Mucosa of stomach (tissue), 1 donor: ENCODE data around the gene CDKN1C.

Experiments
- H3K27me3 ChIP-seq: one replicate; pipeline ENCODE4 v1.7.0; 2013; ENCODE audit warnings: mild to moderate bottlenecking, low read length; ENCODE audit not compliant: control insufficient read depth, insufficient read depth
- H3K36me3 ChIP-seq: one replicate; pipeline ENCODE4 v1.7.0; 2013; ENCODE audit warnings: low read length; ENCODE audit not compliant: control insufficient read depth, insufficient read depth
- H3K4me1 ChIP-seq: one replicate; pipeline ENCODE4 v1.7.0; 2013; ENCODE audit warnings: mild to moderate bottlenecking, low read length; ENCODE audit not compliant: control insufficient read depth, insufficient read depth
- H3K4me3 ChIP-seq: one replicate; pipeline ENCODE4 v1.7.0; 2013; ENCODE audit warnings: low read length
- H3K9ac ChIP-seq: one replicate; pipeline ENCODE4 v1.7.0; 2013; ENCODE audit warnings: mild to moderate bottlenecking, low read length, moderate library complexity
- H3K9me3 ChIP-seq: one replicate; pipeline ENCODE4 v1.7.0; 2013; ENCODE audit warnings: mild to moderate bottlenecking, low read length, moderate library complexity; ENCODE audit not compliant: control insufficient read depth
- donor health status: Pancreatic carcinoma.

The CDKN1C gene

DNA sequence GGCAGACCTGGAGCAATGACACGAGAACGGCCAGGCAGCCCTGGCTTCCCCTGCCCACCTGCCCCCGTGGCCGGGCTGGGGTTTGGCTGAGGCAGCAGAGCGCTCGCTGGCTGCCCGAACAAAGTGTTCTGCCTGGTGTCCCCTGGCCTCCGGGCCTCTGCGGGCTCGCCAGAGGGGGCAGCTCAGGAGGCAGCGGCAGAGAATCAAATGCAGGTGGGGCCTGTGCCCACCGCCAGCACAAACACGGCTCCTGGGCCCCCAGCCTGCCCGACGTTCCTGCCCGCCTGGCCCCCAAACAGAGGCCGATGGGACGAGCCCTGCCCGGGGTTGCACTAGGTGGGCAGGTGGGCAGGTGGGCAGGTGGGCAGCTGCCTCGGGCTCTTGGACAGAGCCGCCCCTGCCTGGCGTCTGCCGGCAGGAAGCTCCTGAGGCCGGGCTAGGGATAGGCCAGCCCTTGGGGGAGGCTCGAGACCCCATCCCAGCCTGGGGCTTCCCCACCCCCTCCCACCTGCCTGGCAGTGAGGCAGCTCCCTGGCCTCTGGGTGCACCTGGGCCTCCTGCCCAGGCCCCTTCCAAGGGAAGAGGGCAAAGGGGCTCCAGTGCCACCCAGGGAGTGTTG, 46.8 kb downstream of the CDKN1C start:
- peaks cover 18% of the 10 kb centered on the region for H3K4me1 ChIP-seq
- H3K9me3 ChIP-seq, result no peaks in the 10 kb centered on the region
- H3K36me3 ChIP-seq, result no peaks in the 10 kb centered on the region
- H3K27me3 ChIP-seq, result no peaks in the 10 kb centered on the region
- H3K9ac ChIP-seq, result no peak overlapping the region
- no peak overlapping the region for H3K4me3 ChIP-seq

DNA sequence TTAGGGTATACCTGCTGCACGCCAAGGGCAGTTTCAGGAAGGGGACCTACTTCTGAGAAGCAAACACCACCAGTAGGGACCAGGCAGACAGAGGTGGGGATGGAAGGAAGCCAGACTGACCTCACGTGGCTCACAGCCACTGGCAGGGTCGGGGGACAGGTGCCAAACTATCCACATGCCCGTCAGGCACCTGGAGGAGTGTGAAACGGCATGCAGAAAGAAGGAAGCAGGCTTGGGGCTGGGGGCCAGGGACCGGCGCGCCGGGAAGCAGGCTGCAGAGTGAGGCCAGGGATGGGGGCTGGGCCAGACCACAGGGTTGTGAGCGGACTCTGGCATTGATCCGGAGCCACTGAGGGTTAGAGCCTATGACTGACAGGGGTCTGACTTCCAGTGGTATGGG, 47.5 kb downstream of the CDKN1C start:
- Histone ChIP-seq H3K4me3 (no peak overlapping the region), H3K36me3 (no peaks in the 10 kb centered on the region), H3K27me3 (no peaks in the 10 kb centered on the region), H3K4me1 (peaks cover 13% of the 10 kb centered on the region), H3K9me3 (no peaks in the 10 kb centered on the region), H3K9ac (no peak overlapping the region)

DNA sequence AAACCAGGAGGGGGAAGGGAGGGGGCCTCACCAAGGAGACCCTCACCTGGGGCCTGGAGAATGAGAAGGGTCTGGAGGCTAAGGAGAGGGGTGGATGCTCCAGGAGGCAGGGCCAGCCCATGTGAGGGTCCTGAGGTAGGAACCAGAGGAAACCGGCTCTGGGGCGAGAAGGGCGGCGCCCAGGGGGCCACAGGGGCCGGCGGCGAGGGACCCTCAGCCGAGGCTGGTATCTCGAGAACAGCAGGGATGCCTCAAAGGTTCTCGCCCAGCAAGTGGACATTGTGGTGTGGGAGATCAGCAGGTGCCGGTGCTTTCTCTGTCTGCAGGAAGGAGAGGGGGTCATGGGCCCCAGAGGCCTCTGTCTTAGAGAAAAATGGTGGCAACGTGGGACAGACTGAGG, 47.9 kb downstream of the CDKN1C start:
- H3K9ac ChIP-seq, result no peak overlapping the region
- no peaks in the 10 kb centered on the region for H3K27me3 ChIP-seq
- H3K36me3 ChIP-seq, result no peaks in the 10 kb centered on the region
- H3K4me3 ChIP-seq, result no peak overlapping the region
- H3K9me3 ChIP-seq, result no peaks in the 10 kb centered on the region
- H3K4me1 ChIP-seq, result peaks cover 12% of the 10 kb centered on the region

DNA sequence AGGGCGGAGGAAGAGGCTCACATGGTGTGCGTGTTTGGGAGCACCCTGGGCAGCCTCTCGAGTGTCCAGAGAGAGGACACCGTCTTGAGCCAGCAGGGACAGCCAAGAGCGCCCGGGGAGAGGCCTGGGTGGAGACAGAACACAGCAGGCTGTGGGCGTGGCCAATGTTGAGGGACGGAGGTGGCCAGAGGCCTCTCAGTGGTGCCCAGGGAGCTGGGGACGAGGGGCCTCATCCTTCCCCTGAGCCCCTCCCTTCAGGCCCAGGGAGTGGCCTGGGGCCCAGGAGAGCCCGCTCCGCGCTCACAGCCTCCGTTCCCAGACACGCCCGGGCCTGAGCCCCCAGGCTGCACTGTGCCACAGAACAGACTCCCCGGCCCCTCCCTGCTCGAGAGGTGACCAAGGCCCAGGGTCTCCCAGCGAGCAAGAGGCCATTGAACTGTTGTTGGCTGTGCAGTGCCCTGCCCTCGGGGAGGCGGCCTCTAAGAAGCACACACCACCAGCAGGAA, 48.4 kb downstream of the CDKN1C start:
- Histone ChIP-seq H3K9ac (no peak overlapping the region), H3K36me3 (no peaks in the 10 kb centered on the region), H3K4me1 (peaks cover 12% of the 10 kb centered on the region), H3K4me3 (no peak overlapping the region), H3K9me3 (no peaks in the 10 kb centered on the region), H3K27me3 (no peaks in the 10 kb centered on the region)

DNA sequence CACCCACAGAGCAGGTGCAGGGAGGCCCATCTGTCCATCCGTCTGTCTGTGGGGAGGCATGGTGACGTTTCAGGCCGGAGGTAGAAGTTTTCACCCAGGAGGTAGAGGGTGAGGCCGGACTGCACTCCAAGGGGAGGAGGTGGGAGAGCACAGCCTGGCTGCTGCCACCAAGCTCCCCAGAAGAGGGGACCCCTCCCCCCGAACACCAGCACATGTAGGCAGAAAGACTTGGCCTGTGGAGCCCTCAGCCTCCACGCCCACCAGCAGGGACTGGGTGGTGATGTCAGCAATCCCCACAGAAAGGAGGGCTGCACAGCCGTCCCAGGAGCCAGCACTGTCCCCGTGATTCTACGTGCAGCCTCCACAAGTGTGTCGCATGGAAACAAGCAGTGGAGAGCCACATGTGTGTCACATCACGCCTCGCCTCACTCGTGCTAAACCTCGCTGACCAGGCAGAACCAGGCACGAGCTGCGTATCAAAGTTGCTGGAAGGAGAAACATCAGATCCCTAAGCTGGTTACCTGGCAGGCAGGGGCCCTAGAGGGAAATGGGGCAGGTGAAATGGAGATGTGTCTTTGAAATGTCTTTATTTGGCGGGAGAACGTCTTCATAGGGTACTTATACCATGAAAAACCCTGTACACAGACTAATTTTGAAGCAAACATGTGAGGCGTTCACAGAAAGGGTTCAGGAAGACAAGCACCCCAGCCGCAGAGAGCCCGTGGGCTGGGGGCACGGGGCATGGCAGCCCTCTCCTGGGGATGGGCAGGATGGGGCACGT, 49.1 kb downstream of the CDKN1C start:
- Histone ChIP-seq H3K27me3 (no peaks in the 10 kb centered on the region), H3K9ac (no peak overlapping the region), H3K9me3 (no peaks in the 10 kb centered on the region), H3K36me3 (no peaks in the 10 kb centered on the region), H3K4me3 (no peak overlapping the region), H3K4me1 (peaks cover 12% of the 10 kb centered on the region)

DNA sequence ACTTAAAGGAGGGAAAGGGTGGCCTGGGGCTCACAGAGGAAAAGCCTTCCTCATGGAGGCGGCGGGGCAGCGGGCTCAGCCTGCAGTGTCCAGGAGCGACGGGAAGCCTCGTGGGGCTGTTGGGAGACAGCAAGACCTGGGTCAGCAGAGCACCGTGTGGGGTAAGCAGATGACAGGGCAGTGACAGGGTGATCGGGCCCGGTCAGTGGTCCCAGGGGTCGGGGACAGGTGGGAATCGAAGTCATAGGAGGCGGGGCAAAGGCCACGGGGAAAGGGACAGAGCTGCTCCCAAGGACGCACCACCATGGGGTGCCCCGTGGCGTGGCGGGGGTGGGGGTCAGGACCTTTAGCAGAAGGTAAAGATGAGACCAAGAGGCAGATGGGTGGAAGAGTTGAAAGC, 49.8 kb downstream of the CDKN1C start:
- H3K9me3 ChIP-seq, result no peaks in the 10 kb centered on the region
- H3K36me3 ChIP-seq, result no peaks in the 10 kb centered on the region
- no peaks in the 10 kb centered on the region for H3K27me3 ChIP-seq
- no peak overlapping the region for H3K9ac ChIP-seq
- H3K4me3 ChIP-seq, result no peak overlapping the region
- H3K4me1 ChIP-seq, result peaks cover 12% of the 10 kb centered on the region

DNA sequence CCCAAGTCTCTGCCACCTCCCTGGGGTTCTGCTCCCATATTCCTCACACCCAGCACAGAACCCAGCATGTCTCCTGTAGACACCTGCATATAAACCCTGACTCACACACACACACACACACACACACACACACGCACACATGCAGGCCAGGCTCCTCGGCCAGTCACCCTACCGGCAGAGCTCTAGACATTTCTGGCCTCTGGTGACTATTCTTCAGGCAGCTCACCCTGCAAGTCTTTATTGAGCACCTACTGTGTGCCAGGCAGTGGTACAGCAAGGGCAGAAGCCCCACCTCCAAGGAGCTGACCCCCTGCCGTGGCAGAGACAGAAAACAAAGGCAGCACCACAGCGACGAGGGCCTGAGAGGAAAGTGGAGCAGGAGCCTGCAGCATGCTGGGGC, 50.3 kb downstream of the CDKN1C start:
- Histone ChIP-seq H3K9me3 (no peaks in the 10 kb centered on the region), H3K36me3 (no peaks in the 10 kb centered on the region), H3K9ac (no peak overlapping the region), H3K4me3 (no peak overlapping the region), H3K27me3 (no peaks in the 10 kb centered on the region), H3K4me1 (peaks cover 12% of the 10 kb centered on the region)

DNA sequence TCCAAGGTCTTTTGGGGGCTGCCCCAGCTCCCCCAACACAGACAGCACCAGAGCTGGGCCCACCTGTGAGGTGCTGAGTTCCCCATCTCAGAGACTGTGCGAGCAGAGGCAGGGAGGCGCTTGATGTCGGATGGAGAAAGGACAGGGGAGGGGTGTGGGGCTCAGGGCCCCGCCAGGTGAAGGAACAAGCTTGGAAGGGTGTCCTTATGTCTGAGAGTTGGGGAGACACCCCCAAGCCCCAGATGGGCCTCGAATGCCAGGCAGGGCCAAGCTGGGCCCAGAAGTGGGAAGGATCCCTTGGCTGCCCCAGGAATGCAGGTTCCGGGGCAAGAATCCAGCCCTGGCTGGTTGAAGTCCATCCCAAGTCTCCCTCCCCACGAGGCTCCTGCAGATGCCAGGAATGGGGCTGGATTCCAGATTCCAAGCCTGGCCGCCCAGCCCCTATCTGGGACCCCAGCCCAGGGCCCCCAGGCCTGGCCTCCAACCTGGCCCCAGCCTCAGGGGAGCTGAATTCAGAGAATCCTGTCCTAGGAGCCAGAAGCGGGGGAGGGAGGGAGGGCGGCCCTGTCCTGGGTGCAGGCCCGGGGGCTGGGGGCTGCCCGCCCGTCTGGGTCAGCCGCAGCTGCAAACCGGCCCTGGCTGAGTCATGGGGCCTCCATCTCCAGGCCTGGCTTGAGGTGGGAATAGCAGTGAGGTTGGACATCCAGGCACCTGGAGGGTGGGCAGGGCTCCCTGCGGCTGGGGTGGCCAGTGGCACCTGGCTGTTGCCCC, 50.9 kb downstream of the CDKN1C start:
- H3K36me3 ChIP-seq, result no peaks in the 10 kb centered on the region
- H3K9ac ChIP-seq, result no peak overlapping the region
- H3K27me3 ChIP-seq, result no peaks in the 10 kb centered on the region
- peaks cover 12% of the 10 kb centered on the region for H3K4me1 ChIP-seq
- H3K4me3 ChIP-seq, result no peak overlapping the region
- H3K9me3 ChIP-seq, result no peaks in the 10 kb centered on the region

DNA sequence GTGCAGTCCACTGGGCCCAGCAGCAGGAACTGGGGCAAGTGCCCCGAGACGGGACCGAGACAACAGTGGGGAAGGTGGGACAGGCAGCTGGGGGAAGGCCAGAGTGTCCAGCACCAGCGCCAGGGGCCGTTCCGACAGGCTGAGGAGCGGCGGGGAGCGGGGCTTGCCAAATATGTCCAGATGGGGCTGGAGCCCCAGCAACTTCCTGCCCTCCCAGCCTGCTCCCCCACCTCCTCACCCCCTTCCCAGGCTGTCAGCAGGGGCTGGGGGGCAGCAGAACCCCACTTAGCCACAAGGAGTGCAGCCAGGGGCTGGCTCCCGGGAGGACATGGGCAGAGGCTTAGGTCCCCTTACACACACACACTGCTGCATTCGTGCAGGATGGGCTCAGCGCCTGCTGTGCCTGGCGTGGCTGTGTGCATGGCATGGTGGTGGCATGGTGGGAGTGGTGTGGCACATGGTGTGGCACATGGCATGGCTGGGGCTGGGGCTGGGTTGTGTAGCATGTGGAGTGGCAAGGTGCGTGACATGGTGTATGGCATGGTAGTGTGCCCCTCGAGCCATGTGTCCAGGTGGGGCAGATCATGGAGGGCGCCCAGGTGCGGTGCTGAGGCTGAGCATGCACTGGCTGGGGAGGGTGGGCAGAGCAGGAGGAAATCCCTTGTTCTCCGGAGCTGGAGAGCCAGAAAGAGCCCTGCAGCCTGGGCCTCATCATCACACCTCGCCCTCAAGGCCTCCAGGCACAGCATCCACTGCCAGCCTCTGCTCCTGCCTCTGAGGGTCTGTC, 51.7 kb downstream of the CDKN1C start:
- no peaks in the 10 kb centered on the region for H3K27me3 ChIP-seq
- peaks cover 12% of the 10 kb centered on the region for H3K4me1 ChIP-seq

More for the DNA sequence above, 51.7 kb downstream of the CDKN1C start:
- Histone ChIP-seq H3K36me3 (no peaks in the 10 kb centered on the region), H3K9me3 (no peaks in the 10 kb centered on the region), H3K4me3 (no peak overlapping the region), H3K9ac (no peak overlapping the region)
